Pancreas (tissue), 10 donors: ENCODE measurements around the gene CCDC106. TPM values are rescaled to one million over a fixed set of nuclear protein-coding genes. Genes with fewer than 3 reads are reported as not detected.

Source experiments
- ATAC-seq, 4 donors: fragments of 200-7000 bp; cut with Tn5 transposase; one replicate each; pipeline versions ENCODE4 v1.8.0 to v1.9.1; 2020; ENCODE audit warnings: mild to moderate bottlenecking in 4 of 4, moderate library complexity in 4 of 4
- DNase-seq, 6 donors: peaks; one replicate each; pipeline ENCODE4 v3.0.0-alpha.2; 2020
- FAIRE-seq: peaks from 2 replicates; lab custom pipeline; 2012; peaks lifted over from hg19 to GRCh38; lab: Jason Lieb, UNC
- H3K27ac ChIP-seq, 4 donors: fragments of 200-600 bp; sonication (generic); 1 replicate in 3 of 4; 2 replicates in 1 of 4; pipeline versions ENCODE4 v1.5.0 to v1.8.0; 2020
- H3K27me3 ChIP-seq, 4 donors: fragments of 200-600 bp; one replicate each; pipeline ENCODE4 v1.8.0; 2021
- H3K36me3 ChIP-seq, 3 donors: fragments of 200-600 bp; sonication (generic) in 1 of 3; one replicate each; pipeline versions ENCODE4 v1.5.0 to v1.8.0; 2020 to 2021
- H3K4me1 ChIP-seq, 3 donors: fragments of 200-600 bp; one replicate each; pipeline ENCODE4 v1.8.0; 2021
- H3K4me3 ChIP-seq, 4 donors: fragments of 200-600 bp; sonication (generic) in 2 of 4; one replicate each; pipeline versions ENCODE4 v1.5.0 to v1.8.0; 2020 to 2021
- H3K9me3 ChIP-seq, 4 donors: fragments of 200-600 bp; one replicate each; pipeline ENCODE4 v1.8.0; 2021
- WGBS, 2 donors: extraction: QIAGEN DNeasy Blood & Tissue Kit; methylation state at CpG; one replicate each; pipeline ENCODE4 v1.1.7; 2013; 5-methylcytosine and 5-hydroxymethylcytosine counted together
- intact Hi-C, 3 donors: fragments of 100-400 bp; cut with DNase I; formaldehyde crosslinking; loops; one replicate each; pipeline versions ENCODE4 v1.11.1 to v1.14.2; 2022
- polyA plus RNA-seq, 2 donors: library from polyadenylated mRNA; stranded (reverse); fragments of 200-250 nt; gene quantifications; one replicate each; pipeline ENCODE4 v1.2.3, GENCODE V29; 2013
- total RNA-seq, 6 donors: library from RNA; stranded (reverse); fragmentation: NEBNext Ultra II Directional in 4 of 6; extraction: Animal tissue kit (Norgen Biotek cat#: 25700) in 4 of 6; gene quantifications; one replicate each; pipeline versions ENCODE4 v1.2.1 to v1.2.4, GENCODE V29; 2021 to 2023
- TF ChIP-seq, protein P1 (sequence below), 4 donors: fragments of 200-600 bp; sonication (generic) in 3 of 4; IDR thresholded peaks; one replicate each; pipeline versions ENCODE4 v1.5.0 to v1.8.0; 2021; ENCODE audit warnings: antibody characterized with exemption in 4 of 4
- donor health status: healthy with polysubstance abuse.
- donor health status: DM: no; HTN: no; CAD: no; lungs with moderate emphysema.
- donor health status: DM: no; HTN: no; CAD: no.
- donor health status: control.
- donor health status: control.
- donor health status: Bipolar disorder and iron deficiency.
- donor health status: DM: yes; HTN: yes; CAD: no.
- donor health status: DM: no; HTN: no; CAD: no.
- donor health status: DM: no; HTN: no; CAD: no.
- donor health status: DM: yes; HTN: yes; CAD: no.

CCDC106 gene
- total and polyA plus RNA-seq, 8 donors = 3.2 to 22.8 (median 5.4) TPM

DNA sequence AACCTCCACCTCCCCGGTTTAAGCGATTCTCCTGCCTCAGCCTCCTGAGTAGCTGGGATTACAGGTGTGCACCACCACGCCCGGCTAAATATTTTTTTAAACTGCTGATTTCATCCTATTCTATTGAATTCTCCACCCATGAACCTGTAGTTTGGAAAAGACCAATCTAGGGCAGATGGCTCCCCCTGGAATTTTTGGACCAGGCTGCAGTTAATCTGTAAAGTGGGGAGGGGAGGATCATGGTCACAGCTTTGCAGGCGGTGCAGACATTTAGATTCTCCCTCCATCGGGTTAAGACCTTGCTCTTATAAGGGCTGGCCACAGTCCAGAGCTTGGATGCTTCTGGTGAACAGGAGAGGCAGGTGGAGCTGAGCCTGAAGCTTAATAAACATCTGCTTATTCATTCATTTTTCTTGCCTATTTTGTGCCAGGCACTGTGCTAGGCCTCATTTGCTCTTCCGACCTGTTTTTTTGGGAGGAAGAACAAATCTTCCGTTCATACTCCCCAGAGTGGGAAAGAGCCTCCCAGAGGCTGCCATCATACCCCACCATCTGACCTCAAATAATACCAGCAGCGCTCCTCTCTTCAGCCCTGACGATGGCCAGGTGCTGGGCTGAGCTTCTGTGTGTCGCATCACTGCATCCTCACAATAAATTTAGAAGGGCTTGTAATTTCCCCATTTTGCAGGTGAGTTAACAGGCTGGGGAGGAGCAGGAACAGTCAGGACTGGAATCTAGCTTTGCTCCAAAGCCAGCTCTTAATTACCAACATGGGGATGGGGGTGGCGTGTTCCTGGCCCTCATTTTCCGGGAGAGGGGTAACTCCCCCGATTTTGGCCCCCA is 902 bp upstream of the CCDC106 start:
- peaks cover 6 to 12% (median 7%) of the 10 kb centered on the region in 3 donors for H3K4me1 ChIP-seq
- TF ChIP-seq, protein P1, sequence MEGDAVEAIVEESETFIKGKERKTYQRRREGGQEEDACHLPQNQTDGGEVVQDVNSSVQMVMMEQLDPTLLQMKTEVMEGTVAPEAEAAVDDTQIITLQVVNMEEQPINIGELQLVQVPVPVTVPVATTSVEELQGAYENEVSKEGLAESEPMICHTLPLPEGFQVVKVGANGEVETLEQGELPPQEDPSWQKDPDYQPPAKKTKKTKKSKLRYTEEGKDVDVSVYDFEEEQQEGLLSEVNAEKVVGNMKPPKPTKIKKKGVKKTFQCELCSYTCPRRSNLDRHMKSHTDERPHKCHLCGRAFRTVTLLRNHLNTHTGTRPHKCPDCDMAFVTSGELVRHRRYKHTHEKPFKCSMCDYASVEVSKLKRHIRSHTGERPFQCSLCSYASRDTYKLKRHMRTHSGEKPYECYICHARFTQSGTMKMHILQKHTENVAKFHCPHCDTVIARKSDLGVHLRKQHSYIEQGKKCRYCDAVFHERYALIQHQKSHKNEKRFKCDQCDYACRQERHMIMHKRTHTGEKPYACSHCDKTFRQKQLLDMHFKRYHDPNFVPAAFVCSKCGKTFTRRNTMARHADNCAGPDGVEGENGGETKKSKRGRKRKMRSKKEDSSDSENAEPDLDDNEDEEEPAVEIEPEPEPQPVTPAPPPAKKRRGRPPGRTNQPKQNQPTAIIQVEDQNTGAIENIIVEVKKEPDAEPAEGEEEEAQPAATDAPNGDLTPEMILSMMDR (IDR thresholded peaks at IDR 0.05) = no peak
- no peaks in the 10 kb centered on the region for H3K36me3 ChIP-seq
- DNase-seq (peak in 2 of 6 donors; percentile 23 to 46), ATAC-seq (no peak), FAIRE-seq (no peak)
- WGBS, 2 donors = 30 to 32% methylated on average over 14 of the region's 14 CpGs
- intact Hi-C loops = no loop called here
- peak overlapping the region in 3 of 4 donors; percentile 1 to 68 (median 60) for H3K27ac ChIP-seq
- H3K4me3 ChIP-seq = peak overlapping the region in 3 of 4 donors; percentile 81 to 91 (median 90)
- H3K9me3 ChIP-seq = no peaks in the 10 kb centered on the region
- no peaks in the 10 kb centered on the region for H3K27me3 ChIP-seq

DNA sequence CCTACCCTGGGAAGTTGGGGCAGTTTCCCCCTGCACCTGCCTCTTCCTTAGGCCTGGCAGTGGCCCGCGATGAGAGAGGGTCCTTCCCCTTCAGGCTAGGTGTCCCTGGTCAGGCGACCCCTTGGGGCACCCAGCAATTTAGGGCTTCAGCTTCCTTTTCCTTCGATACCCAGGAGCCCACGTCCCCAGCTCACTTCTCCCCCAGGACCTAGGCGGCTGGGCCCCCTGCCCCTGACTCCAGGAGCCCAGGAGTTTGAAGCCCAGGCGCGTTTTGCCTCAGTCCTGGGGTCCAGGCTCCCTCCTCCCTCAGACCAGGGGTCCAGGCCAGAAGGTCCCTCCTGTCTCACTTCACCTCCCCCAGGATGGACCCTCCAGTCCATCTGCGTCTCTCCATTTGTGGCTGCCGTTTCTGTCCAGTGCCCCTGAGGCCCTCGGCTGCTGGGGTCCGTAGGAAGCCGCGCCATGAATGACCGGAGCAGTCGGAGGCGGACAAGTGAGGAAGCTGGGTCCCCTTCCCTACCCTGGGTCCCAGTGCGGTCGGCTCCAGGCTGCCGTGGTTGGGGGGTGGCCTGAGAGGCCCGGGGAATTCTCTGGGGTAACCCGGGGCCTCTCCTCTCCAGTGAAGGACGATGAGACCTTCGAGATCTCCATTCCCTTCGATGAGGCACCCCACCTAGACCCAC is 714 bp downstream of the CCDC106 start:
- no peaks in the 10 kb centered on the region for H3K9me3 ChIP-seq
- peaks cover 3 to 12% (median 6%) of the 10 kb centered on the region in 3 donors for H3K4me1 ChIP-seq
- WGBS, 2 donors = 36 to 40% methylated on average over 25 of the region's 25 CpGs
- FAIRE-seq = no peak
- H3K27me3 ChIP-seq = no peaks in the 10 kb centered on the region
- no peaks in the 10 kb centered on the region for H3K36me3 ChIP-seq
- TF ChIP-seq, protein P1 (IDR thresholded peaks at IDR 0.05) = no peak
- ATAC-seq = no peak
- H3K27ac ChIP-seq = peak overlapping the region; percentile 46 to 68 (median 62)
- peak in 2 of 6 donors; percentile 50 to 75 for DNase-seq
- intact Hi-C loops = no loop called here
- peak overlapping the region; percentile 81 to 93 (median 90) for H3K4me3 ChIP-seq

DNA sequence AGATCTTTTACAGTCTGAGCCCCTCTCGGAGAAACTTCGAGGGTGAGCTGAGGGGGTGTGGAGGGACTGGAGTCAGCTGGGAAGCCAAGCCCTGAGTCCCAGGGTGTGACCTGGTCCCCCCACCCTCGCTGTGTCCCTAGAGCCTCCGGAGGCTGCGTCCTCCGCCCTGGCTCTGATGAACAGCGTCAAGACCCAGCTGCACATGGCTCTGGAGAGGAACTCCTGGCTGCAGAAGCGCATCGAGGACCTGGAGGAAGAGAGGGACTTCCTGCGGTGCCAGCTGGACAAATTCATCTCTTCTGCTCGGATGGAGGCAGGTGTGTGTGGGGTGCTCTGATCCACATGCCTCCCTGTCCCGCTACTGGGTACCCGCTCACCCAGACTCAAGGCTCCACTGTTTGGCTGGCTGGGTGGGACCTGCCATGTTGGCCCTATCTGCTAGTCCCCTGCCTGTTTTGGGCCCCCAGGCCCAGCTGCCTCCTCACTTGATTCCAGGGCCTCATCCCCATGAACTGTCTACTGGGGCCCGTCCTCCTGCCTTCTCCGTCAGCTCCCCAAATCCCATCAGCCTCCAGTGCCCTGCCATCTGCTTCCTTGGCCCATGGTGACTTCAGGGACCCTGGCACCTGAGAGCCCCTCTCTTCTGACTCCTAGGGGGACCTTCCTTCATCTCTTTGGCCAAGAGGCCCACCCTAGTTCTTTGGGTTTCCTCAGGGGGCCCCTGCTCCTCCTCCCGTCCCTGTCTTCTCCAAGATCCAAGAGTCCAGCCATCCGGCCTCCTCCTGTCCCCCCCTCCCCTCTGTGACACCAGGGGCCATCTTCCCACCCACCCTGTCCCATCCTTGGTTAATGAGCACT is 1.5 kb downstream of the CCDC106 start:
- FAIRE-seq = no peak

DNA sequence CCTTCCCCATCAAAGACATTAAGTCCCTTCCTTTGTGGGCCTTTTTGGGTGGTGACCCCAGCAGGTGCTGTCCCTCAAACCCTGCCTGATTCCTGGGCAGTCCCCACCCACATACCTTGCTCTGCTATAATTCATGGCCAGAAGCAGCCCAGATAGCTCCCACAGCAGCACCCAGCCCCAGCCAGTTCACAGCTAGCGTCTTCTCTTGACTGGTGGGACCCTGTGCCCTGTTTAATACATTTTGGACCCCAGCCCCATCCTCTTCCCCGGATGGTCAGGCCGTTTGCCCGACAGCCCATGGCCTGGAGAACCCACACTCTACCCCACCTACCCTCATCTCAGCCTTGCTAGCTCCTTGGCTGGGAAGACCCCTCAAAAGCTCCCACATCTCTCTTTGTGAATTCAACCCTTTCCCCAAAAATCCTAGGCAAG is 2.1 kb downstream of the CCDC106 start:
- FAIRE-seq (no peak), ATAC-seq (no peak)
- H3K4me1 ChIP-seq = peaks cover 0 to 12% (median 6%) of the 10 kb centered on the region in 3 donors

More for the DNA sequence above, 1.5 kb downstream of the CCDC106 start:
- DNase-seq (peak in 2 of 6 donors; percentile 37 to 67), ATAC-seq (no peak)
- Histone ChIP-seq H3K27me3 (no peaks in the 10 kb centered on the region), H3K27ac (no peak overlapping the region), H3K36me3 (no peaks in the 10 kb centered on the region), H3K9me3 (no peaks in the 10 kb centered on the region), H3K4me3 (peak overlapping the region in 1 of 4 donors; percentile 91), H3K4me1 (peaks cover 0 to 12% (median 6%) of the 10 kb centered on the region in 3 donors)
- intact Hi-C loops = no loop called here
- WGBS, 2 donors = 79 to 87% methylated on average over 17 of the region's 17 CpGs
- TF ChIP-seq, protein P1 (IDR thresholded peaks at IDR 0.05) = no peak

More for the DNA sequence above, 2.1 kb downstream of the CCDC106 start:
- intact Hi-C loops = no loop called here
- Histone ChIP-seq H3K4me3 (no peak overlapping the region), H3K27me3 (no peaks in the 10 kb centered on the region), H3K27ac (no peak overlapping the region), H3K36me3 (no peaks in the 10 kb centered on the region), H3K9me3 (no peaks in the 10 kb centered on the region)
- TF ChIP-seq, protein P1 (IDR thresholded peaks at IDR 0.05) = no peak
- 79 to 93% methylated on average over 4 of the region's 4 CpGs for WGBS, 2 donors
- peak in 2 of 6 donors; percentile 21 to 33 for DNase-seq
